ENCODE results near the gene GRIA3. TPM values are rescaled to one million over a fixed set of nuclear protein-coding genes. Genes with fewer than 3 reads are reported as not detected.

GRIA3 gene
- total and polyA plus RNA-seq, 10 of the 15 experiments (the other 5 are each of a cell fraction or from before 2014, with no cell fraction given) = 0.45 to 4.3 (median 2.2) TPM

- TF ChIP-seq MXI1 (IDR thresholded peaks at IDR 0.05; ENCODE audit: low read depth, low read length) (no peak), PML (IDR thresholded peaks at IDR 0.05; ENCODE audit: low read length) (no peak), FOXM1 (IDR thresholded peaks at IDR 0.05; ENCODE audit: low read depth, low read length) (no peak), POU2F2 (IDR thresholded peaks at IDR 0.05; ENCODE audit: borderline replicate concordance, low read depth, low read length) (no peak), NRF1 (conservative IDR thresholded peaks at IDR 0.05; ENCODE audit: low read depth, low read length) (no peak), MEF2A (IDR thresholded peaks at IDR 0.05; ENCODE audit: insufficient read depth, low read depth, low read length) (no peak), SUPT20H (IDR thresholded peaks at IDR 0.05; ENCODE audit: borderline replicate concordance, control insufficient read depth, low read depth, low read length) (no peak), SIN3A (IDR thresholded peaks at IDR 0.05; ENCODE audit: low read depth, low read length) (no peak), SPI1 (IDR thresholded peaks at IDR 0.05; ENCODE audit: borderline replicate concordance, insufficient read depth, low read depth, low read length) (no peak), BMI1 (IDR thresholded peaks at IDR 0.05; ENCODE audit: borderline replicate concordance) (no peak), CBFB (IDR thresholded peaks at IDR 0.05; ENCODE audit: low read depth) (no peak)
Observed at GRCh38 chrX:123499787-123500186, 315.7 kb downstream of the GRIA3 start (continued).

- no peak for ATAC-seq
- H3K79me2 ChIP-seq (ENCODE audit: control insufficient read depth, insufficient read depth, low read length) = no peaks in the 10 kb centered on the region
- H3K4me2 ChIP-seq (ENCODE audit: control insufficient read depth, insufficient read depth) = no peak overlapping the region
- intact Hi-C loops (cut with micrococcal nuclease; ENCODE audit: unreplicated experiment) = no loop called here
- FAIRE-seq = no peak
- WGBS (ENCODE audit: insufficient coverage, insufficient replicate concordance, low lambda C conversion rate, missing lambda C conversion rate) = 26% methylated on average over 2 of the region's 2 CpGs
- H3K4me1 ChIP-seq (ENCODE audit: control insufficient read depth, insufficient read depth, low read length) = no peaks in the 10 kb centered on the region
- ChIA-PET SMC1A (ENCODE audit: uncharacterized antibody, unreplicated experiment) (no interaction called here), CTCF (no interaction called here), POLR2A (no interaction called here), RAD21 (ENCODE audit: unreplicated experiment) (no interaction called here)
- H3K4me3 ChIP-seq = no peak overlapping the region
- H3K27ac ChIP-seq (ENCODE audit: control insufficient read depth, insufficient read depth) = no peak overlapping the region
- H4K20me1 ChIP-seq (ENCODE audit: control insufficient read depth, insufficient read depth) = no peaks in the 10 kb centered on the region
- DNase-seq (ENCODE audit: low read depth, low spot score) = no peak
- BruUV-seq (replicated peaks) = no TSS peak
- H3K9me3 ChIP-seq (replicated peaks; ENCODE audit: control insufficient read depth, insufficient read depth, low read length) = no peaks in the 10 kb centered on the region
- no peak overlapping the region for H2AFZ ChIP-seq (ENCODE audit: control insufficient read depth, low read depth, low read length)
- H3K36me3 ChIP-seq (ENCODE audit: control insufficient read depth in 2 of 2, insufficient read depth in 2 of 2, low read length in 1 of 2) = no peaks in the 10 kb centered on the region
- in situ Hi-C loops (cut with MboI) = no loop called here
- no peaks in the 10 kb centered on the region for H3K27me3 ChIP-seq (replicated peaks in 1 of 2; ENCODE audit: control insufficient read depth in 2 of 2, insufficient read depth in 2 of 2, low read length in 1 of 2)
- TF ChIP-seq CEBPB (IDR thresholded peaks at IDR 0.05; ENCODE audit: borderline replicate concordance in 1 of 2, low read depth in 2 of 2, low read length in 2 of 2) (no peak), IRF5 (IDR thresholded peaks at IDR 0.05; ENCODE audit: borderline replicate concordance) (no peak), TAF1 (IDR thresholded peaks at IDR 0.05; ENCODE audit: borderline replicate concordance, low read depth, low read length) (no peak), GABPA (IDR thresholded peaks at IDR 0.05; ENCODE audit: low read depth) (no peak), DPF2 (IDR thresholded peaks at IDR 0.05) (no peak), WRNIP1 (IDR thresholded peaks at IDR 0.05; ENCODE audit: borderline replicate concordance, low read depth, low read length) (no peak), POLR2AphosphoS5 (IDR thresholded peaks at IDR 0.05; ENCODE audit: low read length) (no peak), ZNF384 (IDR thresholded peaks at IDR 0.05; ENCODE audit: borderline replicate concordance, low read depth, low read length) (no peak)
- H3K9ac ChIP-seq (ENCODE audit: control insufficient read depth, insufficient read depth, low read length) = no peak overlapping the region
Observed at GRCh38 chrX:123504047-123504446, 320.0 kb downstream of the GRIA3 start.
